CD14-positive monocyte (primary cell): ENCODE data around the gene NAA35. TPM values are rescaled to one million over a fixed set of nuclear protein-coding genes. Genes with fewer than 3 reads are reported as not detected.
A peak's percentile ranks its signal among the peaks of the same experiment; 100 is the strongest.

Experiments
- DNase-seq, 3 donors: peaks; one replicate each; pipeline ENCODE4 v3.0.0-alpha.2; 2011 to 2022
- H2AFZ ChIP-seq: 2 replicates; pipeline ENCODE4 v1.6.0; 2012; ENCODE audit warnings: mild to moderate bottlenecking, low read depth, low read length, inconsistent platforms; ENCODE audit not compliant: insufficient read depth, poor library complexity, severe bottlenecking
- H3K27ac ChIP-seq, 2 donors: 1 replicate in 1 of 2; 2 replicates in 1 of 2; pipeline ENCODE4 v1.5.1; 2012 to 2013; ENCODE audit warnings: low read length in 2 of 2, control low read depth in 1 of 2, inconsistent platforms in 1 of 2, low read depth in 1 of 2, mild to moderate bottlenecking in 1 of 2
- H3K27me3 ChIP-seq, 2 donors: one replicate each; pipeline versions ENCODE4 v1.6.0 to v1.6.1; 2011 to 2013; ENCODE audit warnings: low read length in 2 of 2; ENCODE audit not compliant: control insufficient read depth in 2 of 2, insufficient read depth in 2 of 2
- H3K36me3 ChIP-seq, 2 donors: replicated peaks in 1 of 2; 1 replicate in 1 of 2; 2 replicates in 1 of 2; pipeline versions ENCODE4 v1.5.1 to v1.6.1; 2012 to 2013; ENCODE audit warnings: low read length in 2 of 2, control low read depth in 1 of 2, inconsistent platforms in 1 of 2, mild to moderate bottlenecking in 1 of 2; ENCODE audit not compliant: insufficient read depth in 2 of 2, control insufficient read depth in 1 of 2
- H3K4me1 ChIP-seq, 2 donors: 1 replicate in 1 of 2; 2 replicates in 1 of 2; pipeline versions ENCODE4 v1.5.1 to v1.6.1; 2012 to 2013; ENCODE audit warnings: low read length in 2 of 2, control low read depth in 1 of 2, inconsistent platforms in 1 of 2, mild to moderate bottlenecking in 1 of 2, moderate library complexity in 1 of 2; ENCODE audit not compliant: insufficient read depth in 2 of 2, control insufficient read depth in 1 of 2
- H3K4me2 ChIP-seq: replicated peaks from 2 replicates; pipeline ENCODE3; 2012; ENCODE audit warnings: low read length, moderate library complexity, mild to moderate bottlenecking; ENCODE audit not compliant: poor library complexity, severe bottlenecking; ENCODE audit errors: extremely low read depth
- H3K4me3 ChIP-seq, 3 experiments: fragments of 200-600 bp in 1 of 3; sonication (generic) in 1 of 3; replicated peaks in 1 of 3; 1 replicate in 2 of 3; 2 replicates in 1 of 3; pipeline ENCODE4 v1.5.1; 2011 to 2013; ENCODE audit warnings: low read length in 3 of 3, mild to moderate bottlenecking in 3 of 3, control low read depth in 2 of 3, low read depth in 2 of 3, inconsistent platforms in 1 of 3, moderate library complexity in 1 of 3
- H3K79me2 ChIP-seq: 2 replicates; pipeline ENCODE4 v1.6.0; 2012; ENCODE audit warnings: mild to moderate bottlenecking, control low read depth, inconsistent platforms, low read length, moderate library complexity; ENCODE audit not compliant: insufficient read depth
- H3K9ac ChIP-seq: 2 replicates; pipeline ENCODE4 v1.6.0; 2017; ENCODE audit warnings: low read length, mild to moderate bottlenecking; ENCODE audit not compliant: insufficient read depth, poor library complexity, severe bottlenecking
- H3K9me3 ChIP-seq, 2 donors: replicated peaks in 1 of 2; 1 replicate in 1 of 2; 2 replicates in 1 of 2; pipeline versions ENCODE4 v1.5.1 to v1.6.1; 2012 to 2013; ENCODE audit warnings: low read length in 2 of 2, control low read depth in 1 of 2; ENCODE audit not compliant: control insufficient read depth in 1 of 2, insufficient read depth in 1 of 2
- H4K20me1 ChIP-seq: 2 replicates; pipeline ENCODE4 v1.6.0; 2012; ENCODE audit warnings: mild to moderate bottlenecking, low read length, control low read depth, moderate library complexity; ENCODE audit not compliant: insufficient read depth
- H3K27ac Mint-ChIP-seq, 7 donors: one replicate each; pipeline ENCODE4 v1.8.0; 2020; ENCODE audit warnings: mild to moderate bottlenecking in 7 of 7, mixed read lengths in 7 of 7, moderate library complexity in 6 of 7, inconsistent platforms in 2 of 7
- H3K27me3 Mint-ChIP-seq, 3 donors: one replicate each; pipeline ENCODE4 v1.8.0; 2021 to 2022; ENCODE audit warnings: low read depth in 3 of 3, mild to moderate bottlenecking in 3 of 3, mixed read lengths in 3 of 3, moderate library complexity in 3 of 3, inconsistent platforms in 1 of 3
- H3K36me3 Mint-ChIP-seq, 2 donors: one replicate each; pipeline ENCODE4 v1.8.0; 2020; ENCODE audit warnings: mixed read lengths in 2 of 2, inconsistent platforms in 1 of 2, mild to moderate bottlenecking in 1 of 2
- H3K4me1 Mint-ChIP-seq: one replicate; pipeline ENCODE4 v1.8.0; 2020; ENCODE audit warnings: mild to moderate bottlenecking, mixed read lengths
- H3K4me3 Mint-ChIP-seq, 2 donors: one replicate each; pipeline ENCODE4 v1.8.0; 2020; ENCODE audit warnings: mild to moderate bottlenecking in 2 of 2, mixed read lengths in 2 of 2, moderate library complexity in 1 of 2
- H3K9me3 Mint-ChIP-seq, 7 donors: one replicate each; pipeline ENCODE4 v1.8.0; 2020 to 2022; ENCODE audit warnings: mixed read lengths in 7 of 7, mild to moderate bottlenecking in 6 of 7, moderate library complexity in 6 of 7, inconsistent platforms in 2 of 7
- WGBS: methylation state at CpG from one replicate; pipeline ENCODE4 v1.1.5; 2013; ENCODE audit warnings: missing lambda C conversion rate; ENCODE audit not compliant: insufficient coverage; 5-methylcytosine and 5-hydroxymethylcytosine counted together
- intact Hi-C, 2 donors: fragments of 100-400 bp; cut with micrococcal nuclease; formaldehyde crosslinking; loops; one replicate each; pipeline versions ENCODE4 v1.15.0 to v1.15.1; 2023
- polyA plus RNA-seq, 3 donors: library from polyadenylated mRNA; depleted of rRNA in 1 of 3; unstranded in 2 of 3; stranded (reverse) in 1 of 3; fragments of 300-500 nt in 2 of 3; fragments of >200 nt in 1 of 3; fragmentation: Illumina TruSeq in 2 of 3; gene quantifications; 1 replicate in 2 of 3; 2 replicates in 1 of 3; pipeline ENCODE4 v1.2.3, GENCODE V29; 2012 to 2021
- TF ChIP-seq, protein P1 (sequence below): fragments of 200-600 bp; IDR thresholded peaks from one replicate; pipeline ENCODE4 v1.8.0; 2022; ENCODE audit warnings: antibody characterized with exemption, mild to moderate bottlenecking

The NAA35 gene
- polyA plus RNA-seq, 3 donors, result 4.4 to 8.7 (median 5.6) TPM

DNA sequence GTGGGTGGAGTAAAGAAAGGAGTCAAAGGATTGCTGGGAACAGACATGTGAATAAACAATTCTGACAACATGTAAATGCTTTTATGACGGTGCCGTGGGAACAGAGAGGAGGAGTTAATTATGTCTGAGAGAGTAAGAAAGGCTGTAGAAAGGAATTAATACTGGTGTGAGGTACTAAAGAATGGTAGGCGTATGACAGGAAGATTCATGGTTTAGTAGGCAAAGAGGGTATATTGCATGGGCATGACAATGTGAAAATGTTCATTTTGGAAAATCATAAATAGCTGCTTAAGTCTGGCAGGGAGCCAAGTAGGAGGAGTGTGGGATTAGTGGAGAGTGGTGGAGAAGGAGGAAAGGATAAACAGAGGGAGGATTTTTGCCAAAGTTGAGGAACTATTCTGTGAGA lies 19.7 kb downstream of the NAA35 start:
- no peaks in the 10 kb centered on the region for H3K4me1 ChIP-seq
- H3K9ac ChIP-seq, result no peak overlapping the region
- no peaks in the 10 kb centered on the region for H4K20me1 ChIP-seq
- no peak overlapping the region for H3K4me3 ChIP-seq
- no peak overlapping the region for H3K27ac ChIP-seq
- Mint-ChIP-seq H3K4me1 (peaks cover 4% of the 10 kb centered on the region), H3K4me3 (no peak overlapping the region), H3K9me3 (no peaks in the 10 kb centered on the region), H3K27me3 (peaks cover 0 to 4% (median 0%) of the 10 kb centered on the region in 3 donors), H3K36me3 (peaks cover 62 to 74% of the 10 kb centered on the region in 2 donors), H3K27ac (peak overlapping the region in 1 of 7 donors; percentile 31)
- H3K9me3 ChIP-seq, result no peaks in the 10 kb centered on the region
- TF ChIP-seq, protein P1, sequence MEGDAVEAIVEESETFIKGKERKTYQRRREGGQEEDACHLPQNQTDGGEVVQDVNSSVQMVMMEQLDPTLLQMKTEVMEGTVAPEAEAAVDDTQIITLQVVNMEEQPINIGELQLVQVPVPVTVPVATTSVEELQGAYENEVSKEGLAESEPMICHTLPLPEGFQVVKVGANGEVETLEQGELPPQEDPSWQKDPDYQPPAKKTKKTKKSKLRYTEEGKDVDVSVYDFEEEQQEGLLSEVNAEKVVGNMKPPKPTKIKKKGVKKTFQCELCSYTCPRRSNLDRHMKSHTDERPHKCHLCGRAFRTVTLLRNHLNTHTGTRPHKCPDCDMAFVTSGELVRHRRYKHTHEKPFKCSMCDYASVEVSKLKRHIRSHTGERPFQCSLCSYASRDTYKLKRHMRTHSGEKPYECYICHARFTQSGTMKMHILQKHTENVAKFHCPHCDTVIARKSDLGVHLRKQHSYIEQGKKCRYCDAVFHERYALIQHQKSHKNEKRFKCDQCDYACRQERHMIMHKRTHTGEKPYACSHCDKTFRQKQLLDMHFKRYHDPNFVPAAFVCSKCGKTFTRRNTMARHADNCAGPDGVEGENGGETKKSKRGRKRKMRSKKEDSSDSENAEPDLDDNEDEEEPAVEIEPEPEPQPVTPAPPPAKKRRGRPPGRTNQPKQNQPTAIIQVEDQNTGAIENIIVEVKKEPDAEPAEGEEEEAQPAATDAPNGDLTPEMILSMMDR, result no peak
- no peak overlapping the region for H3K4me2 ChIP-seq
- no peaks in the 10 kb centered on the region for H3K27me3 ChIP-seq
- no peak overlapping the region for H2AFZ ChIP-seq
- DNase-seq, result no peak
- H3K79me2 ChIP-seq, result peaks cover under 1% of the 10 kb centered on the region
- peaks cover 39 to 84% of the 10 kb centered on the region in 2 donors for H3K36me3 ChIP-seq
- intact Hi-C loops, result no loop called here
- WGBS, result 100% methylated on average over 3 of the region's 3 CpGs

DNA sequence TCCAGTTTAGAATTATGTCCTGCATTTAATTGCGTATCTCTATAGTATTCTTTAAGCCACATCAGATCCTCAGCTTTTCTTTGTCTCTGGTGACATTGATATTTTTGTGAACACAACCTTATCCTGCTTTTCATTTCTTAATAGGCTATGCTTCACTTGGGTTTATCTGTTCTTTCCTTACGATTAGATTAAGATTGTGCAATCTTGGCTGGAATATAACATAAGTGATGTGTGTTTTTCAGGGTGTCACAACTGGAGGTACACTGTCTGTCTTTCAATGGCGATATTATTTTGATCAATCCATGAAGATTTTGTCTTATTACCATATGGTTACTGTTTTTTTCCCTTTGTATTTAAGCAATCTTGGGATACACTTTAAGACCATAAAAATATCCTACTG lies 23.6 kb downstream of the NAA35 start:
- H3K4me2 ChIP-seq, result no peak overlapping the region
- no peaks in the 10 kb centered on the region for H3K27me3 Mint-ChIP-seq
- H3K9me3 Mint-ChIP-seq, result no peaks in the 10 kb centered on the region
- 100% methylated on average over 1 of the region's 3 CpGs for WGBS
- peaks cover 69 to 89% of the 10 kb centered on the region in 2 donors for H3K36me3 Mint-ChIP-seq
- no peaks in the 10 kb centered on the region for H3K9me3 ChIP-seq
- no peaks in the 10 kb centered on the region for H3K4me1 Mint-ChIP-seq
- H3K4me3 ChIP-seq, result no peak overlapping the region
- H3K27ac Mint-ChIP-seq, result no peak overlapping the region
- no peaks in the 10 kb centered on the region for H3K27me3 ChIP-seq
- H2AFZ ChIP-seq, result no peak overlapping the region
- TF ChIP-seq, protein P1, result no peak
- no peak for DNase-seq
- peaks cover 45 to 100% of the 10 kb centered on the region in 2 donors for H3K36me3 ChIP-seq
- intact Hi-C loops, result no loop called here
- no peaks in the 10 kb centered on the region for H3K4me1 ChIP-seq
- no peak overlapping the region for H3K4me3 Mint-ChIP-seq
- no peaks in the 10 kb centered on the region for H3K79me2 ChIP-seq
- no peak overlapping the region for H3K27ac ChIP-seq
- no peaks in the 10 kb centered on the region for H4K20me1 ChIP-seq
- no peak overlapping the region for H3K9ac ChIP-seq
